ENCODE data around the gene TCF4.
A peak's percentile ranks its signal among the peaks of the same experiment; 100 is the strongest.

The TCF4 gene

GRCh38 chr18:55566456-55566935, 21.5 kb downstream of the TCF4 start:
- no peaks in the 10 kb centered on the region for H3K27me3 ChIP-seq (ENCODE audit: control insufficient read depth, insufficient read depth, low read length)
- no peak overlapping the region for H3K4me3 ChIP-seq (ENCODE audit: low read depth, low read length)
- H3K4me1 ChIP-seq (ENCODE audit: control insufficient read depth, insufficient read depth, low read length), result no peaks in the 10 kb centered on the region
- H3K36me3 ChIP-seq (ENCODE audit: control insufficient read depth, insufficient read depth, low read length), result peaks cover 9% of the 10 kb centered on the region; the same call in 1 of the 2 replicates
- H3K9ac ChIP-seq (ENCODE audit: low read depth, low read length), result no peak overlapping the region
- H3K9me3 ChIP-seq (ENCODE audit: control insufficient read depth, insufficient read depth, low read length), result no peaks in the 10 kb centered on the region
- H3K27ac ChIP-seq (ENCODE audit: low read depth, low read length), result no peak overlapping the region

- no peaks in the 10 kb centered on the region for H3K27me3 ChIP-seq (ENCODE audit: control insufficient read depth, insufficient read depth, low read length)
- no peaks in the 10 kb centered on the region for H3K4me1 ChIP-seq (ENCODE audit: control insufficient read depth, insufficient read depth, low read length)
- H3K27ac ChIP-seq (ENCODE audit: low read depth, low read length), result no peak overlapping the region
- H3K9ac ChIP-seq (ENCODE audit: low read depth, low read length), result no peak overlapping the region
- H3K9me3 ChIP-seq (ENCODE audit: control insufficient read depth, insufficient read depth, low read length), result no peaks in the 10 kb centered on the region
- H3K36me3 ChIP-seq (ENCODE audit: control insufficient read depth, insufficient read depth, low read length), result peaks cover 7% of the 10 kb centered on the region; the same call in 1 of the 2 replicates
- no peak overlapping the region for H3K4me3 ChIP-seq (ENCODE audit: low read depth, low read length)
These were observed 28.3 kb downstream of the TCF4 start for GRCh38 chr18:55559739-55560138.

- Histone ChIP-seq H3K27ac (ENCODE audit: low read depth, low read length) (no peak overlapping the region), H3K9ac (ENCODE audit: low read depth, low read length) (no peak overlapping the region), H3K4me3 (ENCODE audit: low read depth, low read length) (no peak overlapping the region), H3K36me3 (ENCODE audit: control insufficient read depth, insufficient read depth, low read length) (peaks cover 7% of the 10 kb centered on the region; the same call in 1 of the 2 replicates), H3K9me3 (ENCODE audit: control insufficient read depth, insufficient read depth, low read length) (no peaks in the 10 kb centered on the region), H3K4me1 (ENCODE audit: control insufficient read depth, insufficient read depth, low read length) (peaks cover 8% of the 10 kb centered on the region; the same call in 1 of the 2 replicates), H3K27me3 (ENCODE audit: control insufficient read depth, insufficient read depth, low read length) (no peaks in the 10 kb centered on the region)
These were observed 30.8 kb downstream of the TCF4 start for GRCh38 chr18:55557211-55557610.

GRCh38 chr18:55555395-55556027, 32.5 kb downstream of the TCF4 start:
- H3K27me3 ChIP-seq (ENCODE audit: control insufficient read depth, insufficient read depth, low read length), result no peaks in the 10 kb centered on the region
- peak overlapping the region; percentile 1 for H3K27ac ChIP-seq (ENCODE audit: low read depth, low read length)
- no peak overlapping the region for H3K4me3 ChIP-seq (ENCODE audit: low read depth, low read length)
- H3K9ac ChIP-seq (ENCODE audit: low read depth, low read length), result no peak overlapping the region
- H3K36me3 ChIP-seq (ENCODE audit: control insufficient read depth, insufficient read depth, low read length), result peaks cover 16% of the 10 kb centered on the region
- H3K9me3 ChIP-seq (ENCODE audit: control insufficient read depth, insufficient read depth, low read length), result no peaks in the 10 kb centered on the region
- H3K4me1 ChIP-seq (ENCODE audit: control insufficient read depth, insufficient read depth, low read length), result peaks cover 14% of the 10 kb centered on the region

GRCh38 chr18:55552526-55553189, 35.3 kb downstream of the TCF4 start:
- no peaks in the 10 kb centered on the region for H3K27me3 ChIP-seq (ENCODE audit: control insufficient read depth, insufficient read depth, low read length)
- peaks cover 35% of the 10 kb centered on the region for H3K4me1 ChIP-seq (ENCODE audit: control insufficient read depth, insufficient read depth, low read length)
- no peak overlapping the region for H3K4me3 ChIP-seq (ENCODE audit: low read depth, low read length)
- no peak overlapping the region for H3K27ac ChIP-seq (ENCODE audit: low read depth, low read length)
- H3K9me3 ChIP-seq (ENCODE audit: control insufficient read depth, insufficient read depth, low read length), result no peaks in the 10 kb centered on the region
- no peak overlapping the region for H3K9ac ChIP-seq (ENCODE audit: low read depth, low read length)
- H3K36me3 ChIP-seq (ENCODE audit: control insufficient read depth, insufficient read depth, low read length), result peaks cover 16% of the 10 kb centered on the region

- H3K27me3 ChIP-seq (ENCODE audit: control insufficient read depth, insufficient read depth, low read length), result no peaks in the 10 kb centered on the region
- no peak overlapping the region for H3K27ac ChIP-seq (ENCODE audit: low read depth, low read length)
- H3K9me3 ChIP-seq (ENCODE audit: control insufficient read depth, insufficient read depth, low read length), result no peaks in the 10 kb centered on the region
- H3K9ac ChIP-seq (ENCODE audit: low read depth, low read length), result no peak overlapping the region
- no peak overlapping the region for H3K4me3 ChIP-seq (ENCODE audit: low read depth, low read length)
- H3K36me3 ChIP-seq (ENCODE audit: control insufficient read depth, insufficient read depth, low read length), result peaks cover 16% of the 10 kb centered on the region
- peaks cover 47% of the 10 kb centered on the region for H3K4me1 ChIP-seq (ENCODE audit: control insufficient read depth, insufficient read depth, low read length)
These were observed 36.8 kb downstream of the TCF4 start for GRCh38 chr18:55551227-55551626.

- peaks cover 16% of the 10 kb centered on the region for H3K36me3 ChIP-seq (ENCODE audit: control insufficient read depth, insufficient read depth, low read length)
These were observed 37.5 kb downstream of the TCF4 start for GRCh38 chr18:55550471-55550870.

GRCh38 chr18:55549474-55550104, 38.4 kb downstream of the TCF4 start:
- H3K9ac ChIP-seq (ENCODE audit: low read depth, low read length), result no peak overlapping the region
- no peaks in the 10 kb centered on the region for H3K27me3 ChIP-seq (ENCODE audit: control insufficient read depth, insufficient read depth, low read length)
- peaks cover 16% of the 10 kb centered on the region for H3K36me3 ChIP-seq (ENCODE audit: control insufficient read depth, insufficient read depth, low read length)
- peaks cover 50% of the 10 kb centered on the region for H3K4me1 ChIP-seq (ENCODE audit: control insufficient read depth, insufficient read depth, low read length)
- H3K9me3 ChIP-seq (ENCODE audit: control insufficient read depth, insufficient read depth, low read length), result no peaks in the 10 kb centered on the region
- no peak overlapping the region for H3K4me3 ChIP-seq (ENCODE audit: low read depth, low read length)
- no peak overlapping the region for H3K27ac ChIP-seq (ENCODE audit: low read depth, low read length)

More at GRCh38 chr18:55550471-55550870, 37.5 kb downstream of the TCF4 start:
- Histone ChIP-seq H3K27me3 (ENCODE audit: control insufficient read depth, insufficient read depth, low read length) (no peaks in the 10 kb centered on the region), H3K9me3 (ENCODE audit: control insufficient read depth, insufficient read depth, low read length) (no peaks in the 10 kb centered on the region), H3K9ac (ENCODE audit: low read depth, low read length) (no peak overlapping the region), H3K4me3 (ENCODE audit: low read depth, low read length) (no peak overlapping the region), H3K4me1 (ENCODE audit: control insufficient read depth, insufficient read depth, low read length) (peaks cover 47% of the 10 kb centered on the region), H3K27ac (ENCODE audit: low read depth, low read length) (no peak overlapping the region)

GRCh38 chr18:55547705-55548056, 40.3 kb downstream of the TCF4 start:
- no peaks in the 10 kb centered on the region for H3K27me3 ChIP-seq (ENCODE audit: control insufficient read depth, insufficient read depth, low read length)
- peak overlapping the region; percentile 25 for H3K27ac ChIP-seq (ENCODE audit: low read depth, low read length)
- peaks cover 64% of the 10 kb centered on the region for H3K4me1 ChIP-seq (ENCODE audit: control insufficient read depth, insufficient read depth, low read length)
- no peak overlapping the region for H3K4me3 ChIP-seq (ENCODE audit: low read depth, low read length)
- H3K9me3 ChIP-seq (ENCODE audit: control insufficient read depth, insufficient read depth, low read length), result no peaks in the 10 kb centered on the region
- H3K9ac ChIP-seq (ENCODE audit: low read depth, low read length), result no peak overlapping the region
- peaks cover 9% of the 10 kb centered on the region for H3K36me3 ChIP-seq (ENCODE audit: control insufficient read depth, insufficient read depth, low read length)

GRCh38 chr18:55546851-55547704, 40.9 kb downstream of the TCF4 start:
- Histone ChIP-seq H3K4me3 (ENCODE audit: low read depth, low read length) (no peak overlapping the region), H3K9me3 (ENCODE audit: control insufficient read depth, insufficient read depth, low read length) (no peaks in the 10 kb centered on the region), H3K36me3 (ENCODE audit: control insufficient read depth, insufficient read depth, low read length) (peaks cover 9% of the 10 kb centered on the region), H3K4me1 (ENCODE audit: control insufficient read depth, insufficient read depth, low read length) (peaks cover 61% of the 10 kb centered on the region), H3K27me3 (ENCODE audit: control insufficient read depth, insufficient read depth, low read length) (no peaks in the 10 kb centered on the region), H3K27ac (ENCODE audit: low read depth, low read length) (peak overlapping the region; percentile 25), H3K9ac (ENCODE audit: low read depth, low read length) (no peak overlapping the region)
